Dedifferentiated amniotic fluid mesenchymal stem cell (primary cell): ENCODE measurements around the gene NTRK2.

Experiments used
- DNase-seq: peaks from one replicate; pipeline ENCODE4 v3.0.0-alpha.2; 2016; ENCODE audit errors: extremely low spot score

The NTRK2 gene

GRCh38 chr9:84736081-84736480 is 66.6 kb downstream of the NTRK2 start:
- no peak for DNase-seq

GRCh38 chr9:84736536-84736935 is 67.0 kb downstream of the NTRK2 start:
- DNase-seq, result no peak

GRCh38 chr9:84738353-84738752 is 68.8 kb downstream of the NTRK2 start:
- DNase-seq, result no peak

- no peak for DNase-seq
Measured at GRCh38 chr9:84742261-84742660, 72.7 kb downstream of the NTRK2 start.

- DNase-seq, result no peak
Measured at GRCh38 chr9:84744195-84744594, 74.7 kb downstream of the NTRK2 start.

GRCh38 chr9:84744726-84745125 is 75.2 kb downstream of the NTRK2 start:
- no peak for DNase-seq

- no peak for DNase-seq
Measured at GRCh38 chr9:84748112-84748511, 78.6 kb downstream of the NTRK2 start.

GRCh38 chr9:84750152-84750865 is 80.8 kb downstream of the NTRK2 start:
- DNase-seq, result no peak

- DNase-seq, result no peak
Measured at GRCh38 chr9:84751921-84752320, 82.4 kb downstream of the NTRK2 start.

- DNase-seq, result no peak
Measured at GRCh38 chr9:84754461-84754860, 84.9 kb downstream of the NTRK2 start.

GRCh38 chr9:84754881-84755280 is 85.4 kb downstream of the NTRK2 start:
- DNase-seq, result no peak

- no peak for DNase-seq
Measured at GRCh38 chr9:84755380-84755779, 85.9 kb downstream of the NTRK2 start.

GRCh38 chr9:84756171-84756570 is 86.6 kb downstream of the NTRK2 start:
- no peak for DNase-seq

GRCh38 chr9:84756731-84757130 is 87.2 kb downstream of the NTRK2 start:
- no peak for DNase-seq

GRCh38 chr9:84758817-84759216 is 89.3 kb downstream of the NTRK2 start:
- no peak for DNase-seq

- DNase-seq, result no peak
Measured at GRCh38 chr9:84759300-84759750, 89.8 kb downstream of the NTRK2 start.

GRCh38 chr9:84759804-84760203 is 90.3 kb downstream of the NTRK2 start:
- DNase-seq, result no peak

- no peak for DNase-seq
Measured at GRCh38 chr9:84761137-84761808, 91.7 kb downstream of the NTRK2 start.

GRCh38 chr9:84772511-84772910 is 103.0 kb downstream of the NTRK2 start:
- DNase-seq, result no peak

- no peak for DNase-seq
Measured at GRCh38 chr9:84773022-84773421, 103.5 kb downstream of the NTRK2 start.

- no peak for DNase-seq
Measured at GRCh38 chr9:84775056-84775643, 105.6 kb downstream of the NTRK2 start.

- no peak for DNase-seq
Measured at GRCh38 chr9:84778570-84778969, 109.0 kb downstream of the NTRK2 start.

- no peak for DNase-seq
Measured at GRCh38 chr9:84779883-84780282, 110.4 kb downstream of the NTRK2 start.
